Measurements from ENCODE around the gene TRAF7.
"Not testable (repeated sequence)": the region's sequence is repeated elsewhere in the genome, so short reads cannot be mapped to it uniquely, and the experiment has no call there.

Gene TRAF7

DNA sequence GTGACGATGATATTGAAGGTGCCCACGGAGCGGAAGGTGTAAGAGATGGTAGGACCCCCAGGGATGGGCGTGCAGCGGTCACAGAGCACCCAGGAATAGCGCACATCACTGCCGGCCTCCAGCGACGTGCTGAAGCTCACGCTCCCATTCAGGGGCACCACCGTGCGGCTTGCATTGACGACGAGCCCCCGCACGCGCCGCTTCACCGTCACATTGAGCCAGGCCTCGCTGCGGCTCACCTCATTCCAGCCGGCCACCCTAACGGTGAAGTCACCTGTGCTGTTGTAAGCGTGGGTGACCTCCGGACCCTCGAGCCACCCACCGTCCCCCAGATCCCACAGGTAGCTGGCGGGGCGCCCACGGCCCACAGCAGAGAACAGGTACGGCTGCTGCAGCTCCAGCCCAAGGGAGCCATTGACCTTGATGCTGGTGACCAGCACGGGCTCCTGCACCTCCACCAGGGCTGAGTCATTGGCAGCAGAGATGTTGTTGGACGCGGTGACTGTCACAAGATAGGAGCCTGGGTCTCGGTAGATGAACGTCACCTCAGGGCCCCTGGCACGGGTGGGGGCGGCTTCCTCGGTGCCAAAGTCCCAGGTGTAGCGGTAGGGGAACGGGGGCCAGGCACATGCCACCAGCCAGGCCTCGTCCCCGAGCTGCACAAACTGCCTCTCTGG, 45.1 kb upstream of the TRAF7 start:
- H3K4me1 ChIP-seq (ENCODE audit: control insufficient read depth, low read length); H3K9me3 ChIP-seq (ENCODE audit: control insufficient read depth, insufficient read depth, low read length); H3K27me3 ChIP-seq (ENCODE audit: control insufficient read depth, low read length); H3K79me2 ChIP-seq (ENCODE audit: control insufficient read depth, low read length); H3F3A ChIP-seq (ENCODE audit: control insufficient read depth, insufficient read depth); H3K9me2 ChIP-seq (replicated peaks; ENCODE audit: control insufficient read depth, low read length); H3K27ac ChIP-seq (ENCODE audit: low read depth, low read length); H3K4me3 ChIP-seq (ENCODE audit: low read length); H3K4me2 ChIP-seq (ENCODE audit: low read length); H3K36me3 ChIP-seq (ENCODE audit: control insufficient read depth, low read length); H4K20me1 ChIP-seq (ENCODE audit: control insufficient read depth, insufficient read depth, low read depth, low read length): not testable (repeated sequence)

DNA sequence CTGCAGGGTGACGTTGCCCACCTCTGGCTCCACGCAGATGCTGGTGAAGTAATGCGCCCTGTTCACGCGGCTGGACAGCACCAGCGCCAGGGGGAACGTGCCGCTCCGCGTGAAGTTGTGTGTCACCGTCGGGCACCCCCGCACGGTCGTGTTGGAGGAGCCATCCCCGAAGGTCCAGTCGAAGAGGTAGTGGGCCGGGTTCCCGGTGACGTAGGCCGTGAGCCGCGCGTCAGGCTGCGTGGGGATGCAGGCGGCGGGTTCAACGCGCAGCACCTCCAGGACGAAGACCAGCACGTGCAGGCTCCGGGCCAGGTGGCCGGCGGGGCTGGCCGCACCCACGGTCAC, 44.6 kb upstream of the TRAF7 start:
- H3K9me2 ChIP-seq (replicated peaks; ENCODE audit: control insufficient read depth, low read length); H3K4me1 ChIP-seq (ENCODE audit: control insufficient read depth, low read length); H3K27ac ChIP-seq (ENCODE audit: low read depth, low read length); H3K36me3 ChIP-seq (ENCODE audit: control insufficient read depth, low read length); H3K27me3 ChIP-seq (ENCODE audit: control insufficient read depth, low read length); H3F3A ChIP-seq (ENCODE audit: control insufficient read depth, insufficient read depth); H3K4me2 ChIP-seq (ENCODE audit: low read length); H3K4me3 ChIP-seq (ENCODE audit: low read length); H3K9me3 ChIP-seq (ENCODE audit: control insufficient read depth, insufficient read depth, low read length); H3K79me2 ChIP-seq (ENCODE audit: control insufficient read depth, low read length); H4K20me1 ChIP-seq (ENCODE audit: control insufficient read depth, insufficient read depth, low read depth, low read length): not testable (repeated sequence)

DNA sequence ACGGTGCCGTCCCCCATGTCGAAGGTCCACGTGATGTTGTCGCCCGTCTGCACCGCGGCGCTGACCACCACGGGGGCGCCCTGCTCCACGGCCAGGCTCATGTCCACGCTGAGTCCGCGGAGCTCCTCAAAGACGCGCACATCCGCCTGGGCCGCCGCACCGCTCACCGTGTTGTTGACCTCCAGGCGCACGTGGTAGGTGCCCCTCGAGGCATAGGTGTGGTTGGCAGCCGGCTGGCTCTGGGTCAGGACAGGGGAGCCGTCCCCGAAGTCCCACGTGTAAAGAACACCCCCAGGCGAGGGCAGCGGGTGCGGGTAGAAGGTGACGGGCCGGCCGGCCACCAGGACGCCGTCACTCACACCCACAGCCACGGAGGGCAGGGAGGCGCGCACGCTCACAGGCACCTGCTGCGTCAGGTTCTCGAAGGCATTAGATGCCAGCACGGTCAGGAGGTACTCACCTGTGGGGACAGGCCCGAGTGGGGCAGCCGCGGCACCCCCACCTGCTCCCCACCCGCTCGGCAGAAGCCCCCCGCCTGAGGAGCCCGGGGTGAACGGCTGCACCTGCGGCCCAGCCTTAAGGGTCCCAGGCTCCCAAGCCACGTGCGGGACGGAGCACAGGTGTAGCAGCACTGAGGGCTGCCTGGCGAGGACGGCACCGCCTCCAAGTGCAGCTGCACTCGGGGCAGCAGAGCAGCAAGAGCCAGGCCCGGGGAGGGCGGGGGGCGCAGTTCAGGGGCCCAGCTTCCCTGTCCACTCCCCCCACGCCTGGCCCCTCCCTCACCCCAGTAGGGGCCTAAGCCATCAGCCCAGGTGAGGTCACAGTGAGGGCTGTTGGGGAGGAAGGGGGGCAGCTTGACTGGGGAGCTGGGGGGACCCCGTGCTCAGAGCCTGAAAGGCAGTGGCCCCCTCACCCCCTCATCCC, 43.9 kb upstream of the TRAF7 start:
- H3K9me3 ChIP-seq (ENCODE audit: control insufficient read depth, insufficient read depth, low read length); H3K36me3 ChIP-seq (ENCODE audit: control insufficient read depth, low read length); H3K9me2 ChIP-seq (replicated peaks; ENCODE audit: control insufficient read depth, low read length); H3K27ac ChIP-seq (ENCODE audit: low read depth, low read length); H3K79me2 ChIP-seq (ENCODE audit: control insufficient read depth, low read length); H3K4me3 ChIP-seq (ENCODE audit: low read length); H3K4me2 ChIP-seq (ENCODE audit: low read length); H3F3A ChIP-seq (ENCODE audit: control insufficient read depth, insufficient read depth); H3K4me1 ChIP-seq (ENCODE audit: control insufficient read depth, low read length); H3K27me3 ChIP-seq (ENCODE audit: control insufficient read depth, low read length); H4K20me1 ChIP-seq (ENCODE audit: control insufficient read depth, insufficient read depth, low read depth, low read length): not testable (repeated sequence)

DNA sequence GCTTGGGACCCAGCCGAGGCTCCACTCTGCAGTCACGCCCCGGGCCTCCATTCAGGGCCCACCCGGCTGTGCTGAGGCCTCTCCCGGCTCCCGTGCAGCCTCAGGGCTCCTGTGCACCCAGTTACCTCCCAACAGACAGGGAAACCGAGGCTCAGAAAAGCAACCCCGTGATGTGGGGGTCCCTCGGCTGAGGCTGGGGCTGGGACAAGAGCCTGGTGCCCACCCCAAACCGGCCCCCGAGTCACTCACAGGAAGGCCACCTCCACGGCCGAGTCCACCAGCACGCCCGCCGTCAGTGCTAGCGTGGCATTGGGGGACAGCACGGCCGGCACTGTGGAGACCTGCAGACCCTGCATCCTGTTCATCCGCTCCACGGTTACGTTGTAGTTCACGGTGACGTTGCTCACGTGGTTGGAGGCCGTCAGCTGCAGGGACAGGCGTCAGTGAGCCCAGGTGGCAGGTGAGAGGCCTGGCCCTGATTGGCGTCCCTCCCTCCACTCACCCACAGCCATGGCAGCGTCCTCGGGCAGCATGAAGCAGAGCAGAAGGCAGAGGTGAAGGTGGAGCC, 43.0 kb upstream of the TRAF7 start:
- not testable (repeated sequence) for H3K4me2 ChIP-seq (ENCODE audit: low read length)

DNA sequence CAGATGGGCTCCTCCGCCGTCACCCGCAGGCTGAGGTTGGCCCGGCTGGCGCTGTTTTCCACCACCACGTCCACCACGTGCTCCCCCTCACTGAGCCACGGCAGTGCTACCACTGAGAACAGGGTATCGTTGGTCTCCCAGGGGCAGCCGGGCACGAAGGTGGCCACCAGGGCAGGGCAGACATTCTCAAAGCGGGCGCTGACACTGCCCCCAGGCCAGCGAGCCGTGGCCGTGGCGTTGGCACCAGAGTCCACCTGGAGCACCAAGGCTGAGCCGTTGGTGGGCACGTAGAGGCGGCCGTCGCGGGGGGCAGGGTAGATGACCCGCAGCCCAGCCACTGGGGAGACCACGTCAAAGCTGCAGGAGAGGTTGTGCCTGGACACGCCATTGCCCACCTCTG, 41.4 kb upstream of the TRAF7 start:
- H3K27me3 ChIP-seq (ENCODE audit: control insufficient read depth, low read length); H3K9me3 ChIP-seq (ENCODE audit: control insufficient read depth, insufficient read depth, low read length); H3K9me2 ChIP-seq (replicated peaks; ENCODE audit: control insufficient read depth, low read length); H3K4me1 ChIP-seq (ENCODE audit: control insufficient read depth, low read length); H3K4me3 ChIP-seq (ENCODE audit: low read length); H3K36me3 ChIP-seq (ENCODE audit: control insufficient read depth, low read length); H3K4me2 ChIP-seq (ENCODE audit: low read length); H3F3A ChIP-seq (ENCODE audit: control insufficient read depth, insufficient read depth); H3K79me2 ChIP-seq (ENCODE audit: control insufficient read depth, low read length); H4K20me1 ChIP-seq (ENCODE audit: control insufficient read depth, insufficient read depth, low read depth, low read length); H3K27ac ChIP-seq (ENCODE audit: low read depth, low read length): not testable (repeated sequence)

More for the DNA sequence above, 43.0 kb upstream of the TRAF7 start:
- H3K36me3 ChIP-seq (ENCODE audit: control insufficient read depth, low read length); H3K79me2 ChIP-seq (ENCODE audit: control insufficient read depth, low read length); H3K4me1 ChIP-seq (ENCODE audit: control insufficient read depth, low read length); H3K27me3 ChIP-seq (ENCODE audit: control insufficient read depth, low read length); H3K4me3 ChIP-seq (ENCODE audit: low read length); H3F3A ChIP-seq (ENCODE audit: control insufficient read depth, insufficient read depth); H3K9me3 ChIP-seq (ENCODE audit: control insufficient read depth, insufficient read depth, low read length); H3K9me2 ChIP-seq (replicated peaks; ENCODE audit: control insufficient read depth, low read length); H4K20me1 ChIP-seq (ENCODE audit: control insufficient read depth, insufficient read depth, low read depth, low read length); H3K27ac ChIP-seq (ENCODE audit: low read depth, low read length): not testable (repeated sequence)

DNA sequence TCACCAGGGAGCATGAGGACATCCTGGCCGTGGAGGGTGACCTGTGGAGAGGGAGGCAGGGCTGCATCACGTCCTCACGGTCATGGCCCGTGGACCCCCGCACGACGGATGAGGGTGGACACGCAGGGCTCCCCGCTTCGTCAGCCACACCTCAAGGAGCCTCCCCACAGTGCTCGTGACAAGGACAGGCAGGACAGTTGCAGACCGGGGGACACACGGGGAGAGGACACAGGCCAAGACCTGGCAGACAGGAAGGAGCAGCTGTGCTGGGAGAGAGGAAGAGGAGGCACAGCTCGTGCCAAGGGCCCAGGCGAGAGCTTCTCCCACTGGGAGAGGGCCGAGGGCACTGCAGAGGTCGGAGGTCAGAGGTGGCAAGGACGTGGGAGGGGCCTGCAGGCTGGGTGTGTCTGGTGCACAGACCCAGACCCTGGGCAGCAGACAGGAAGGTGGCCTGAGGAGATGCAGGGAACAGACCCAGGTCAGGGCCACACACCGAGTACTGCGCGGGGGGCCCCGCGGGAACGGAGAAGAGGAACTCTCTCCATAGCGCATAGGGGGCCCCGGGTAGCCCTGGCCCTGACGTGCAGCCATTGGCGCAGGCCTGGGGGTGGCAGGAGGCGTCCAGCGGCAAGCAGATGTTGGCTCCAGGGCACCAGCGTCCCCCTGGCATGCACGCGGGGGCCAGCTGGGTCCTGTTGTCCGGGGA, 40.5 kb upstream of the TRAF7 start:
- H3F3A ChIP-seq (ENCODE audit: control insufficient read depth, insufficient read depth); H3K4me3 ChIP-seq (ENCODE audit: low read length); H4K20me1 ChIP-seq (ENCODE audit: control insufficient read depth, insufficient read depth, low read depth, low read length); H3K4me2 ChIP-seq (ENCODE audit: low read length); H3K79me2 ChIP-seq (ENCODE audit: control insufficient read depth, low read length); H3K9me3 ChIP-seq (ENCODE audit: control insufficient read depth, insufficient read depth, low read length); H3K27ac ChIP-seq (ENCODE audit: low read depth, low read length); H3K4me1 ChIP-seq (ENCODE audit: control insufficient read depth, low read length); H3K9me2 ChIP-seq (replicated peaks; ENCODE audit: control insufficient read depth, low read length); H3K36me3 ChIP-seq (ENCODE audit: control insufficient read depth, low read length); H3K27me3 ChIP-seq (ENCODE audit: control insufficient read depth, low read length): not testable (repeated sequence)
